Prostate gland (tissue), 2 donors: ENCODE results near the gene METTL26. TPM values are rescaled to one million over a fixed set of nuclear protein-coding genes. Genes with fewer than 3 reads are reported as not detected.

Source experiments
- DNase-seq: peaks from one replicate; pipeline ENCODE4 v3.0.0-alpha.2; 2019; ENCODE audit warnings: low spot score
- H3K27ac ChIP-seq, 2 donors: fragments of 200-600 bp; sonication (generic); 2 replicates each; pipeline ENCODE4 v1.5.1; 2017 to 2019
- H3K27me3 ChIP-seq: fragments of 200-600 bp; sonication (generic); replicated peaks from 2 replicates; pipeline ENCODE4 v1.5.1; 2019; ENCODE audit not compliant: insufficient read depth
- H3K36me3 ChIP-seq, 2 donors: fragments of 200-600 bp; sonication (generic); 1 replicate in 1 of 2; 2 replicates in 1 of 2; pipeline versions ENCODE4 v1.5.1 to v1.8.1; 2017 to 2019
- H3K4me1 ChIP-seq: fragments of 200-600 bp; sonication (generic); replicated peaks from 2 replicates; pipeline ENCODE4 v1.5.1; 2019
- H3K4me3 ChIP-seq, 2 donors: fragments of 200-600 bp; sonication (generic); 2 replicates each; pipeline ENCODE4 v1.5.1; 2017 to 2019
- H3K9me3 ChIP-seq: fragments of 200-600 bp; sonication (generic); 2 replicates; pipeline ENCODE4 v1.5.1; 2017
- CTCF ChIP-seq, 4 experiments: fragments of 200-600 bp in 2 of 4; fragments of 450-650 bp in 2 of 4; sonication (generic) in 2 of 4; IDR thresholded peaks; 1 replicate in 3 of 4; 2 replicates in 1 of 4; pipeline ENCODE4 v1.5.1; 2016 to 2019; ENCODE audit warnings: antibody characterized with exemption in 4 of 4, mild to moderate bottlenecking in 2 of 4, moderate library complexity in 2 of 4
- POLR2A ChIP-seq: fragments of 450-650 bp; IDR thresholded peaks from one replicate; pipeline ENCODE4 v1.6.1; 2016; ENCODE audit warnings: antibody characterized with exemption, mild to moderate bottlenecking
- POLR2AphosphoS5 ChIP-seq: sonication (generic); formaldehyde crosslinking; IDR thresholded peaks from one replicate; pipeline ENCODE4 v1.6.1; 2017; ENCODE audit warnings: antibody characterized with exemption
- WGBS: methylation state at CpG from one replicate; pipeline ENCODE4 v1.1.5; 2018; 5-methylcytosine and 5-hydroxymethylcytosine counted together
- intact Hi-C: fragments of 100-400 bp; cut with DNase I; formaldehyde crosslinking; loops from one replicate; pipeline ENCODE4 v1.14.2; 2022
- total RNA-seq, 2 donors: library from RNA; depleted of rRNA; stranded (reverse); fragments of >200 nt; gene quantifications; one replicate each; pipeline ENCODE4 v1.1.0, GENCODE V29; 2016

The METTL26 gene
- total RNA-seq, 2 donors from 2014 or later: 179 to 207 TPM

DNA sequence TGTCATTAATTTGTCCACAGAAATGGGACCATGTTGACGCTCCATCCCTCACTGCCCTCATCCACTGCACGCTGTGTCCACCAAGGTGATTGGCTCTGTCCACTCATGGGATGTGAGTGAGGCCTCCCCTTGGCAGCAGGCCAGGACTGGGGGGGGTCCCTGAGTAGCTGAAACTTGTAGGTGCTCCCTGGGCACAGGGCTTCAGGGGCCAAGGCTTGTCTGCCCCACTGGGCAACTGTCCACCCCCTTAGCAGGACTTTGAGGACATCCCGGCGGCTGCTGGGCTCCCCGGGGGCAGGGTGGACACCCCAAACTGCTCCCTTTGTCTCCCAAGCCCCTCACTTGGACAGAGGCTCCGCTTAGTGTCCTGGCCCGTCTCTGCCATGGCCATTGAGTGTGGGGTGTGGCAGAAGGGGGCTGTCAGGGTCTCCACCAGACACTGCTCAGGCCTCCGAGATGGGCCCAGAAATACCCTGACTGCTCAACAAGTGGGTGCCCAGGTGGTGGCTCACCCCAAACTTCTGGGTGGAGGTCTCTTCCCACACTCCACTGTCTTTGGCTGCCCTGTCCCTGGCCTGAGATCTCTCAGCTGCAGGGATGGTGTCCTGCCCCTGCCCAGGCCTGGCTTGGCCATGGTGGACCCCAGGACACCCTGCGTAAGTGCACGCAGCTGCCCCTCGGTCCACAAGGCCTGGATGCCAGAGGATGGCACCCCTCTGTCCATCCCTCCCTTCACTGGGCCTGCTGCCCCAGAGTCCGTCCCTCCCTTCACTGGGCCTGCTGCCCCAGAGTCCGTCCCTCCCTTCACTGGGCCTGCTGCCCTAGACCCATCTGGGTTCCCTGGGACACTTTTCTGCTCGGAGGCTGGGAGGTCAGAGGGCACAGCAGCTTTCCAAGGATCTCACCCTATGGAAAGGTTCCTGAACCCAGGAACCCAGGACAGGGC is 49.2 kb downstream of the METTL26 start:
- intact Hi-C loops: no loop called here
- Histone ChIP-seq H3K4me3 (no peak overlapping the region), H3K27me3 (no peaks in the 10 kb centered on the region), H3K36me3 (no peaks in the 10 kb centered on the region), H3K4me1 (no peaks in the 10 kb centered on the region), H3K27ac (no peak overlapping the region), H3K9me3 (no peaks in the 10 kb centered on the region)
- TF ChIP-seq POLR2AphosphoS5 (no peak), POLR2A (no peak), CTCF (IDR thresholded peaks at IDR 0.05) (no peak)
- WGBS: 67% methylated on average over 14 of the region's 14 CpGs
- DNase-seq: no peak

DNA sequence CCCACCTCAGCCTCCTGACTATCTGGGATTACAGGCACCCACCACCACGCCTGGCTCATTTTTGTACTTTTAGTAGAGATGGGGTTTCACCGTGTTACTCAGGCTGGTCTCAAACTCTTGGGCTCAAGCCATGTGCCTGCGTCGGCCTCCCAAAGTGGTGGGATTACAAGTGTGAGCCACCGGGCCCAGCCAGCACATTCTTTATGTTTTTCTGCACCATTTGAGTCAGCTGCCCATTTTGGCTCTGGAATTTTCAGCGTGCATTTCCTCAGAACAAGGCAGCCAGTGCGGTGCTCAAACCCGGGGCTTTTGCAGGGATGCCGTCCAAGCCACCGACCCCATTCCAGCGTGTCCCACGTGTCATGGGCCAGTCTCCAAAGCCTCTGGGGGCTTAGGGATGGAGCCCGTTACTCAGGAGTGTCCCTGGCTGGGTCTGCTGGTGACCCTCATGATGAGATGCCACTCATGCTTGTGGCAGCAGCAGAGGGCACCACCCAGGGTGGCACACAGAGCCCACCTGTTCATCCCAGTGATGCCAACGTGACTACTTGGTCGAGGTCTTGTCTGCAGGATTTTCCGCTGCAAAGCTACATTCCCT is 50.0 kb downstream of the METTL26 start:
- H3K27me3 ChIP-seq: no peaks in the 10 kb centered on the region
- H3K36me3 ChIP-seq: no peaks in the 10 kb centered on the region
- WGBS: 43% methylated on average over 16 of the region's 16 CpGs
- no peak for DNase-seq
- no peak overlapping the region for H3K27ac ChIP-seq
- no peaks in the 10 kb centered on the region for H3K9me3 ChIP-seq
- no peak overlapping the region for H3K4me3 ChIP-seq
- no peaks in the 10 kb centered on the region for H3K4me1 ChIP-seq
- no peak for TF ChIP-seq POLR2A
- no peak for TF ChIP-seq POLR2AphosphoS5
- no peak for TF ChIP-seq CTCF (IDR thresholded peaks at IDR 0.05)
- intact Hi-C loops: no loop called here

- 8% methylated on average over 6 of the region's 10 CpGs for WGBS
- Histone ChIP-seq H3K27ac (no peak overlapping the region), H3K4me3 (no peak overlapping the region), H3K27me3 (no peaks in the 10 kb centered on the region), H3K4me1 (no peaks in the 10 kb centered on the region), H3K36me3 (no peaks in the 10 kb centered on the region), H3K9me3 (no peaks in the 10 kb centered on the region)
- no peak for DNase-seq
- intact Hi-C loops: no loop called here
- TF ChIP-seq CTCF (IDR thresholded peaks at IDR 0.05) (peak in 1 of 4 experiments; percentile 13), POLR2A (no peak)
These were observed 50.8 kb downstream of the METTL26 start for GRCh38 chr16:585351-585750.

Other genes with a start within 250 kb of the METTL26 start
- gene NME4, start 239.1 kb downstream of the METTL26 start, total RNA-seq: 100 to 1,000 TPM; 137 to 185 TPM
- 10 to 100 TPM; 23.7 to 38.5 TPM for gene DECR2, start 234.4 kb downstream of the METTL26 start, total RNA-seq
- gene RAB11FIP3, start 210.7 kb downstream of the METTL26 start, total RNA-seq: 10 to 100 TPM; 33.2 to 93.2 TPM
- 10 to 100 TPM; 59.7 to 80.7 TPM for gene CAPN15, start 108.6 kb downstream of the METTL26 start, total RNA-seq
- 1 to 10 TPM in 1 of 2 donors, not detected in 1; 5.1 TPM for gene PRR35, start 75.9 kb downstream of the METTL26 start, total RNA-seq
- 1 to 10 TPM; 2.9 to 6.2 TPM for gene NHLRC4, start 69.3 kb downstream of the METTL26 start, total RNA-seq
- 10 to 100 TPM; 70.1 to 85.8 TPM for gene PIGQ, start 66.3 kb downstream of the METTL26 start, total RNA-seq
- 10 to 100 TPM; 41.8 to 68.0 TPM for gene RAB40C, start 46.2 kb downstream of the METTL26 start, total RNA-seq
- gene WFIKKN1, start 5.3 kb downstream of the METTL26 start, total RNA-seq: 1 to 10 TPM; 1.5 to 1.9 TPM
- gene MCRIP2, start 5.5 kb upstream of the METTL26 start, total RNA-seq: 10 to 100 TPM; 59.5 to 61.6 TPM
- gene WDR90, start 13.1 kb upstream of the METTL26 start, total RNA-seq: 10 to 100 TPM; 36.8 to 60.4 TPM
- gene RHOT2, start 31.8 kb upstream of the METTL26 start, total RNA-seq: 100 to 1,000 TPM; 101 to 169 TPM
- 1 to 10 TPM; 4.5 to 4.9 TPM for gene RHBDL1, start 39.4 kb upstream of the METTL26 start, total RNA-seq
- gene STUB1, start 44.1 kb upstream of the METTL26 start, total RNA-seq: 100 to 1,000 TPM; 173 to 255 TPM
- gene JMJD8, start 48.0 kb upstream of the METTL26 start, total RNA-seq: 100 to 1,000 TPM; 121 to 132 TPM
- gene WDR24, start 54.1 kb upstream of the METTL26 start, total RNA-seq: 10 to 100 TPM; 18.2 to 26.4 TPM
- 1 to 10 TPM; 6.1 to 9.1 TPM for gene FBXL16, start 69.5 kb upstream of the METTL26 start, total RNA-seq
- 10 to 100 TPM; 52.0 to 78.2 TPM for gene METRN, start 78.8 kb upstream of the METTL26 start, total RNA-seq
- gene ANTKMT, start 84.8 kb upstream of the METTL26 start, total RNA-seq: 10 to 100 TPM; 55.3 to 73.1 TPM
- gene CCDC78, start 90.1 kb upstream of the METTL26 start, total RNA-seq: 1 to 10 TPM; 2.3 to 3.0 TPM
- 10 to 100 TPM in 1 of 2 donors, 1 to 10 TPM in 1; 7.7 to 10.1 TPM for gene HAGHL, start 90.8 kb upstream of the METTL26 start, total RNA-seq
- gene CIAO3, start 104.7 kb upstream of the METTL26 start, total RNA-seq: 10 to 100 TPM; 56.7 to 76.6 TPM
- gene MSLN, start 124.4 kb upstream of the METTL26 start, total RNA-seq: 1 to 10 TPM in 1 of 2 donors, under 1 TPM in 1; 0.74 to 7.3 TPM
- 10 to 100 TPM; 22.0 to 32.4 TPM for gene RPUSD1, start 152.1 kb upstream of the METTL26 start, total RNA-seq
- 10 to 100 TPM in 1 of 2 donors, 1 to 10 TPM in 1; 7.8 to 57.5 TPM for gene CHTF18, start 152.3 kb upstream of the METTL26 start, total RNA-seq
- gene GNG13, start 164.4 kb upstream of the METTL26 start, total RNA-seq: not detected